Type B pancreatic cell (in vitro differentiated cells): ENCODE measurements around the gene CNST. TPM values are rescaled to one million over a fixed set of nuclear protein-coding genes. Genes with fewer than 3 reads are reported as not detected.

Experiments
- DNase-seq: peaks from one replicate; pipeline ENCODE4 v3.0.0; 2021; ENCODE audit warnings: mixed read lengths; ENCODE audit not compliant: unreplicated experiment; ENCODE audit errors: extremely low spot score
- H3K27ac Mint-ChIP-seq: 2 replicates; pipeline ENCODE4 v1.8.0; 2021; ENCODE audit warnings: mild to moderate bottlenecking, mixed read lengths
- H3K27me3 Mint-ChIP-seq: 2 replicates; pipeline ENCODE4 v1.8.0; 2021; ENCODE audit warnings: mixed read lengths
- H3K36me3 Mint-ChIP-seq: 2 replicates; pipeline ENCODE4 v1.8.0; 2021; ENCODE audit warnings: mixed read lengths
- H3K4me1 Mint-ChIP-seq: one replicate; pipeline ENCODE4 v1.8.0; 2021; ENCODE audit warnings: mixed read lengths; ENCODE audit not compliant: unreplicated experiment
- H3K4me3 Mint-ChIP-seq: 2 replicates; pipeline ENCODE4 v1.8.0; 2021; ENCODE audit warnings: mild to moderate bottlenecking, mixed read lengths
- H3K9me3 Mint-ChIP-seq: 2 replicates; pipeline ENCODE4 v1.8.0; 2021; ENCODE audit warnings: mixed read lengths
- long read RNA-seq: library from polyadenylated mRNA; unstranded; transcript quantifications from one replicate; pipeline ENCODE4 v2.0.0, GENCODE V29; 2020
- total RNA-seq: library from RNA; stranded (reverse); gene quantifications from 2 replicates; pipeline ENCODE4 v1.2.1, GENCODE V29; 2021; ENCODE audit warnings: low replicate concordance
- TF ChIP-seq, protein P1 (sequence below): fragments of 200-600 bp; sonication (generic); conservative IDR thresholded peaks from 2 replicates; pipeline ENCODE4 v1.5.0; 2021; ENCODE audit warnings: antibody characterized with exemption, mild to moderate bottlenecking

Gene CNST, protein sequence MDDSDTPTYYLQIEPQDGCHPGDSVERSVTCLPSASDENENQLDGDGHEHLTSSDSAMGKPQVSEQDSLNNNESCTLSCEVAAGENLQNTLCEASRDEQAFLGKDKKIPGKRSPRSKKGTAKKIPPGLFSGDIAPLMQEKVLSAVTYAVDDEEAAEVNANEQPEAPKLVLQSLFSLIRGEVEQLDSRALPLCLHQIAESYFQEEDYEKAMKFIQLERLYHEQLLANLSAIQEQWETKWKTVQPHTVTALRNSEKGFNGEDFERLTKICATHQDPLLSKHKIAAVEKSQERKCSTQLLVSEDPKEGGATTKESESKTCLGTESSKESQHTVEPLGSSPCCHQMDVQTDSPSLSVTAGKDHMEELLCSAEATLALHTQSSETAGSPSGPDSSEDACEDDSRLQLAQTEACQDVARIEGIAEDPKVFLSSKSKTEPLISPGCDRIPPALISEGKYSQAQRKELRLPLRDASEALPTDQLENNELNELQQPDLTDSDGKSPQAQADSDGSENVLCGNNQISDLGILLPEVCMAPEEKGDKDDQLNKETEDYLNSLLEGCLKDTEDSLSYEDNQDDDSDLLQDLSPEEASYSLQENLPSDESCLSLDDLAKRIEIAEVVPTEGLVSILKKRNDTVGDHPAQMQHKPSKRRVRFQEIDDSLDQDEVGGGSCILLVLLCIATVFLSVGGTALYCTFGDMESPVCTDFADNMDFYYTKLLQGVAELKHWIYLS
- total RNA-seq: 15.5 and 17.9 TPM in 2 replicates
- long read RNA-seq, partial matches to known transcripts: 9 of 11 reads
- long read RNA-seq, other reads (novel, unspliced or antisense): 2 of 11 reads

DNA sequence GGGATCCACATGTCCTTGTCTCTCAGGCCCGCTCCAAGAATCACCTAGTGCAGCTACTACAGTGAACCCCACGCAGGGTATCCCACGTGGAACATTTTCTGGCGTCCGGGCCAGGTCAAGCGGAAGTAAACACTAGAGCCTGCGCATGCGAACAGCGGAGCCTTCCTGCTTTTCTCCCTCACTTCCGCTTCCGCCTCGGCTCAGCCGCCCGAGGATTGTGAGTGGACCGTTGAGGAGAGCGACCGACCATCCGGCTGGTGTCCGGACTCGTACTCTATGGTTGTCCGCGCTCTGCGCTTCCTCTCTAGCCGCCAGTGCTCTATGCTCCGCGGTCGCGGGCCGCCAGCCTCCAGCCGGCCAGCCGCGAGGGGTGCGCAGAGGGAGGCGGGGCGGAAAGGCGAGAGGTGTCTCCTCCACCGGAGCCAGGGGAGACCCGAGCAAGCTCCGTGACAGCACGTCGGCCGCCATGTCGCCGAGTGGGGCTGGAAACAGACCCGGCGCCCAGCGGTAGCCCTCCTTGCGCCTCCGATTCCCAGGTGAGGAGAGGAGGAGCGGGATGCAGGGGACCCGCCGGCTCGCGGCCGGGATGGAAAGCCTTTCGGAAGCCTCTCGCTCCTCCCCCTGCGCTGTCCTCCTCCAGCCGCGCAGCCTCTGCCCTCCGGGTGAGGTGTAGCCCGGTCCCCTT, at the start of gene CNST, which contains the start of gene TFB2M:
Gene CNST, plus strand, starts transcription at position 329 of the 685 bp plus-strand sequence. CDS start 25,107 bp downstream, outside the sequence.
Gene TFB2M, minus strand, starts transcription at position 134 of the 685 bp plus-strand sequence. Its CDS starts 123 bp downstream, at position 11.
- H3K27me3 Mint-ChIP-seq: no peaks in the 10 kb centered on the region
- no peaks in the 10 kb centered on the region for H3K36me3 Mint-ChIP-seq
- H3K27ac Mint-ChIP-seq: peak within 1 kb of the TSS; percentile 97
- peaks cover 15% of the 10 kb centered on the region for H3K4me1 Mint-ChIP-seq
- peak within 1 kb of the TSS; percentile 98 for H3K4me3 Mint-ChIP-seq
- TF ChIP-seq, protein P1, sequence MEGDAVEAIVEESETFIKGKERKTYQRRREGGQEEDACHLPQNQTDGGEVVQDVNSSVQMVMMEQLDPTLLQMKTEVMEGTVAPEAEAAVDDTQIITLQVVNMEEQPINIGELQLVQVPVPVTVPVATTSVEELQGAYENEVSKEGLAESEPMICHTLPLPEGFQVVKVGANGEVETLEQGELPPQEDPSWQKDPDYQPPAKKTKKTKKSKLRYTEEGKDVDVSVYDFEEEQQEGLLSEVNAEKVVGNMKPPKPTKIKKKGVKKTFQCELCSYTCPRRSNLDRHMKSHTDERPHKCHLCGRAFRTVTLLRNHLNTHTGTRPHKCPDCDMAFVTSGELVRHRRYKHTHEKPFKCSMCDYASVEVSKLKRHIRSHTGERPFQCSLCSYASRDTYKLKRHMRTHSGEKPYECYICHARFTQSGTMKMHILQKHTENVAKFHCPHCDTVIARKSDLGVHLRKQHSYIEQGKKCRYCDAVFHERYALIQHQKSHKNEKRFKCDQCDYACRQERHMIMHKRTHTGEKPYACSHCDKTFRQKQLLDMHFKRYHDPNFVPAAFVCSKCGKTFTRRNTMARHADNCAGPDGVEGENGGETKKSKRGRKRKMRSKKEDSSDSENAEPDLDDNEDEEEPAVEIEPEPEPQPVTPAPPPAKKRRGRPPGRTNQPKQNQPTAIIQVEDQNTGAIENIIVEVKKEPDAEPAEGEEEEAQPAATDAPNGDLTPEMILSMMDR: no peak
- DNase-seq: peak; percentile 97
- H3K9me3 Mint-ChIP-seq: no peaks in the 10 kb centered on the region

DNA sequence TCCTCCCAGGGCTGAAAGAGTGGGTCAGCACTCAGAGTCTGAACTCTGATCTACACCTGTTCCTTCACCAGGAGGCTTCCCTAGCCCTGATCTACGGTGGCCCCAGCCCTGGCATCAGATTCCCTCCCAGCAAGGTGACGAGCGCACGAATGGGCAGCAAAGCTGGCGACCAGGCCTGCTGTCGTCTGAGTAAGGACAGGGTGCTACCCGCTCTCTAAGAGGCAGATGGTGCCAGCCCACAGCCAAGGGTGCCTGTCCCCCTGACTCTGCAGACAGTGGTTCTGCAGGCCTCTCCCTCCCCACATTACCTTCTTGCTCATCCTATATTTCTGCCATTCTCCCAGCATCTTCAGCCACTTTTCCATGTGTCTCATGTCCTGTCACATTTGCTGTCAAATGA, 48.9 kb upstream of the CNST start:
- TF ChIP-seq, protein P1: no peak
- Mint-ChIP-seq H3K36me3 (no peaks in the 10 kb centered on the region), H3K4me3 (no peak overlapping the region), H3K9me3 (no peaks in the 10 kb centered on the region), H3K27ac (no peak overlapping the region), H3K27me3 (no peaks in the 10 kb centered on the region), H3K4me1 (no peaks in the 10 kb centered on the region)
- DNase-seq: no peak

GRCh38 chr1:246518456-246519205, 47.6 kb upstream of the CNST start:
- Mint-ChIP-seq H3K4me3 (no peak overlapping the region), H3K9me3 (no peaks in the 10 kb centered on the region), H3K4me1 (no peaks in the 10 kb centered on the region), H3K36me3 (no peaks in the 10 kb centered on the region), H3K27ac (no peak overlapping the region), H3K27me3 (no peaks in the 10 kb centered on the region)
- TF ChIP-seq, protein P1: no peak
- no peak for DNase-seq

DNA sequence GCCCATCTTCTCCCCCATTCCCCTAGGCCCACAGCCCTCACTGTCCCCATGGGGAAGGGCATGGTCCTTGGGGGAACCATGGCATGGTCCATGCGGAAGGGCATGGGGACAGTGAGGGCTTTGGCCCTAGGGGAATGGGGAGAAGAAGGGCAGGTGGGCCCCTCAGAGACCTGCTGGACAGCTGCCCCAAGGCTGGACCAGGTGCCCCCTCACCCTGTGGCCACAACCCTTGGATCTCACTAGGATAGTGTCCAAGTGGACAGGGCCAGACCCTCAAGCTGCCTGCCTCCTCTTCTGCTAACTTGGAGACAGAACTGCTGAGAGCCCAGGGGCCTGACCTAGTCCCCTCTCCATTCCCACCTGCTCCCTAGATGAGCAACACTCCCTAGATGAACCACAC, 46.7 kb upstream of the CNST start:
- DNase-seq: no peak
- no peaks in the 10 kb centered on the region for H3K4me1 Mint-ChIP-seq
- no peak overlapping the region for H3K4me3 Mint-ChIP-seq
- H3K36me3 Mint-ChIP-seq: no peaks in the 10 kb centered on the region
- TF ChIP-seq, protein P1: no peak
- no peaks in the 10 kb centered on the region for H3K9me3 Mint-ChIP-seq
- H3K27ac Mint-ChIP-seq: no peak overlapping the region
- H3K27me3 Mint-ChIP-seq: no peaks in the 10 kb centered on the region

GRCh38 chr1:246526380-246526779, 39.9 kb upstream of the CNST start:
- Mint-ChIP-seq H3K27ac (no peak overlapping the region), H3K4me3 (no peak overlapping the region), H3K4me1 (no peaks in the 10 kb centered on the region), H3K27me3 (peaks cover 5% of the 10 kb centered on the region), H3K36me3 (no peaks in the 10 kb centered on the region), H3K9me3 (no peaks in the 10 kb centered on the region)
- DNase-seq: no peak
- TF ChIP-seq, protein P1: no peak
